SK-N-SH (cell line): Measurements from ENCODE around the gene IDH3G. TPM values are rescaled to one million over a fixed set of nuclear protein-coding genes. Genes with fewer than 3 reads are reported as not detected.

Source experiments
- CTCF ChIA-PET: fragments of 300-600, 350-600 bp; formaldehyde crosslinking; extraction: SDS; loops from one replicate; lab custom pipeline; 2021; lab: Yijun Ruan, JAX
- POLR2A ChIA-PET: fragments of 350-600 bp; sonication (Branson Sonifier 250); formaldehyde crosslinking; extraction: SDS; loops from one replicate; lab custom pipeline; 2020; ENCODE audit warnings: antibody characterized with exemption, inconsistent platforms; lab: Yijun Ruan, JAX
- DNase-seq: peaks from one replicate; pipeline ENCODE4 v3.0.0; 2012
- H2AFZ ChIP-seq: fragments of 200-600 bp; sonication (generic); 2 replicates; pipeline ENCODE4 v1.8.1; 2016; ENCODE audit warnings: antibody characterized with exemption, mild to moderate bottlenecking, low read depth
- H3F3A ChIP-seq: fragments of 200-600 bp; sonication (generic); replicated peaks from 2 replicates; pipeline ENCODE3; 2016; ENCODE audit warnings: antibody characterized with exemption, mild to moderate bottlenecking; ENCODE audit not compliant: insufficient read depth
- H3K27ac ChIP-seq, 2 experiments: fragments of 200-500 bp in 1 of 2; fragments of 200-600 bp in 1 of 2; sonication (Bioruptor generic) in 1 of 2; sonication (generic), shearing (Covaris generic) in 1 of 2; 2 replicates each; pipeline versions ENCODE4 v1.5.1 to v1.6.1; 2014 to 2016; ENCODE audit warnings: low read depth in 2 of 2, inconsistent platforms in 1 of 2, low read length in 1 of 2, mild to moderate bottlenecking in 1 of 2, mixed read lengths in 1 of 2
- H3K27me3 ChIP-seq: fragments of 200-600 bp; sonication (generic), shearing (Covaris generic); 2 replicates; pipeline ENCODE4 v1.6.1; 2016; ENCODE audit warnings: mixed run types; ENCODE audit not compliant: insufficient read depth
- H3K36me3 ChIP-seq, 2 experiments: fragments of 200-500 bp in 1 of 2; fragments of 200-600 bp in 1 of 2; sonication (Bioruptor generic) in 1 of 2; sonication (generic) in 1 of 2; replicated peaks in 1 of 2; 2 replicates each; pipeline versions ENCODE3 to v1.5.1; 2014 to 2016; ENCODE audit warnings: low read length in 1 of 2, mild to moderate bottlenecking in 1 of 2; ENCODE audit not compliant: insufficient read depth in 2 of 2, control insufficient read depth in 1 of 2
- H3K4me1 ChIP-seq, 2 experiments: fragments of 200-500 bp in 1 of 2; fragments of 200-600 bp in 1 of 2; sonication (Bioruptor generic) in 1 of 2; sonication (generic), shearing (Covaris generic) in 1 of 2; 2 replicates each; pipeline versions ENCODE4 v1.5.1 to v1.6.1; 2014 to 2016; ENCODE audit warnings: low read depth in 1 of 2, low read length in 1 of 2, mixed run types in 1 of 2; ENCODE audit not compliant: insufficient read depth in 2 of 2, control insufficient read depth in 1 of 2
- H3K4me2 ChIP-seq: fragments of 200-600 bp; sonication (generic), shearing (Covaris generic); 2 replicates; pipeline ENCODE4 v1.6.1; 2017; ENCODE audit warnings: mixed run types
- H3K4me3 ChIP-seq, 2 experiments: fragments of 200-500 bp in 1 of 2; fragments of 200-600 bp in 1 of 2; sonication (Bioruptor generic) in 1 of 2; sonication (generic), shearing (Covaris generic) in 1 of 2; 2 replicates each; pipeline versions ENCODE4 v1.5.1 to v1.8.1; 2014 to 2016; ENCODE audit warnings: low read depth in 2 of 2, inconsistent platforms in 1 of 2, low read length in 1 of 2, mild to moderate bottlenecking in 1 of 2, mixed read lengths in 1 of 2, moderate library complexity in 1 of 2
- H3K79me2 ChIP-seq: fragments of 200-600 bp; sonication (generic); 2 replicates; pipeline ENCODE4 v1.8.1; 2017; ENCODE audit warnings: mild to moderate bottlenecking; ENCODE audit not compliant: insufficient read depth
- H3K9ac ChIP-seq: fragments of 200-600 bp; sonication (generic); 2 replicates; pipeline ENCODE4 v1.6.1; 2017; ENCODE audit warnings: mixed run types
- H3K9me2 ChIP-seq: fragments of 200-600 bp; sonication (generic); 2 replicates; pipeline ENCODE4 v1.6.1; 2017; ENCODE audit warnings: mixed run types
- H3K9me3 ChIP-seq: fragments of 200-600 bp; sonication (generic); 2 replicates; pipeline ENCODE4 v1.6.1; 2017; ENCODE audit warnings: mixed run types, mild to moderate bottlenecking, moderate library complexity
- H4K20me1 ChIP-seq: fragments of 200-600 bp; sonication (generic); 2 replicates; pipeline ENCODE4 v1.6.1; 2017; ENCODE audit warnings: mild to moderate bottlenecking, mixed run types; ENCODE audit not compliant: insufficient read depth
- CHD2 ChIP-seq: fragments of 150-350 bp; IDR thresholded peaks from 2 replicates; pipeline ENCODE4 v1.6.1; 2018; ENCODE audit warnings: low read length; ENCODE audit not compliant: partially characterized antibody
- CTCF ChIP-seq: fragments of 200-600 bp; sonication (generic); IDR thresholded peaks from 2 replicates; pipeline ENCODE4 v1.6.1; 2017; ENCODE audit warnings: antibody characterized with exemption, mild to moderate bottlenecking, moderate library complexity
- EP300 ChIP-seq, 2 experiments: IDR thresholded peaks; 2 replicates each; pipeline versions ENCODE4 v1.4.0 to v1.6.1; 2012; ENCODE audit warnings: borderline replicate concordance in 1 of 2, low read depth in 1 of 2, low read length in 1 of 2
- EZH2phosphoT487 ChIP-seq: fragments of 200-600 bp; sonication (generic); IDR thresholded peaks from 2 replicates; pipeline ENCODE4 v1.6.1; 2017; ENCODE audit warnings: low read depth, mixed run types, mild to moderate bottlenecking, antibody characterized with exemption, moderate library complexity, borderline replicate concordance
- FOXJ3 ChIP-seq: sonication (generic); formaldehyde crosslinking; IDR thresholded peaks from 2 replicates; pipeline ENCODE4 v1.5.1; 2020; ENCODE audit warnings: mild to moderate bottlenecking, missing genetic modification reagents
- GABPA ChIP-seq: IDR thresholded peaks from 2 replicates; pipeline ENCODE4 v1.4.0; 2012; ENCODE audit warnings: low read depth, mild to moderate bottlenecking
- JUND ChIP-seq: IDR thresholded peaks from 2 replicates; pipeline ENCODE4 v1.4.0; 2012
- MAX ChIP-seq: IDR thresholded peaks from 2 replicates; pipeline ENCODE4 v1.4.0; 2012; ENCODE audit warnings: low read depth
- MEF2A ChIP-seq: IDR thresholded peaks from 2 replicates; pipeline ENCODE4 v1.4.0; 2012; ENCODE audit warnings: low read depth, borderline replicate concordance
- MXI1 ChIP-seq: IDR thresholded peaks from 2 replicates; pipeline ENCODE4 v1.6.1; 2012; ENCODE audit warnings: mild to moderate bottlenecking, low read depth, low read length, improper control_type of control experiment
- PBX3 ChIP-seq: IDR thresholded peaks from 2 replicates; pipeline ENCODE4; 2012
- POLR2AphosphoS5 ChIP-seq: IDR thresholded peaks from 2 replicates; pipeline ENCODE4 v1.6.1; 2012; ENCODE audit warnings: low read depth, low read length
- RCOR1 ChIP-seq: fragments of 150-350 bp; IDR thresholded peaks from 2 replicates; pipeline ENCODE4 v1.6.1; 2017; ENCODE audit warnings: antibody characterized with exemption, low read length
- RFX5 ChIP-seq: IDR thresholded peaks from 2 replicates; pipeline ENCODE4 v1.6.1; 2012; ENCODE audit warnings: mild to moderate bottlenecking, improper control_type of control experiment, low read length
- RXRA ChIP-seq: IDR thresholded peaks from 2 replicates; pipeline ENCODE4 v1.4.0; 2012; ENCODE audit warnings: low read depth, mild to moderate bottlenecking, borderline replicate concordance
- SMC3 ChIP-seq: IDR thresholded peaks from 2 replicates; pipeline ENCODE4 v1.6.1; 2012; ENCODE audit warnings: low read depth, low read length, improper control_type of control experiment
- TCF12 ChIP-seq: IDR thresholded peaks from 2 replicates; pipeline ENCODE4 v1.4.0; 2012
- ZBTB33 ChIP-seq: IDR thresholded peaks from 2 replicates; pipeline ENCODE4 v1.4.0; 2012; ENCODE audit warnings: low read depth, borderline replicate concordance
- WGBS: methylation state at CpG from one replicate; pipeline ENCODE4 v1.1.6; 2017; ENCODE audit warnings: low lambda C conversion rate; 5-methylcytosine and 5-hydroxymethylcytosine counted together
- polyA plus RNA-seq, 3 experiments: library from polyadenylated mRNA; depleted of rRNA; stranded (reverse); fragments of >200 nt; gene quantifications; 2 replicates each; pipeline ENCODE4 v1.2.3, GENCODE V29; 2012
- TF ChIP-seq, protein P1 (sequence below): IDR thresholded peaks from 2 replicates; pipeline ENCODE4 v1.6.1; 2012; ENCODE audit warnings: mild to moderate bottlenecking, low read depth, low read length, moderate library complexity

The IDH3G gene
- polyA plus RNA-seq, 1 of the 3 experiments (the other 2 are of a cell fraction), result 107 TPM

DNA sequence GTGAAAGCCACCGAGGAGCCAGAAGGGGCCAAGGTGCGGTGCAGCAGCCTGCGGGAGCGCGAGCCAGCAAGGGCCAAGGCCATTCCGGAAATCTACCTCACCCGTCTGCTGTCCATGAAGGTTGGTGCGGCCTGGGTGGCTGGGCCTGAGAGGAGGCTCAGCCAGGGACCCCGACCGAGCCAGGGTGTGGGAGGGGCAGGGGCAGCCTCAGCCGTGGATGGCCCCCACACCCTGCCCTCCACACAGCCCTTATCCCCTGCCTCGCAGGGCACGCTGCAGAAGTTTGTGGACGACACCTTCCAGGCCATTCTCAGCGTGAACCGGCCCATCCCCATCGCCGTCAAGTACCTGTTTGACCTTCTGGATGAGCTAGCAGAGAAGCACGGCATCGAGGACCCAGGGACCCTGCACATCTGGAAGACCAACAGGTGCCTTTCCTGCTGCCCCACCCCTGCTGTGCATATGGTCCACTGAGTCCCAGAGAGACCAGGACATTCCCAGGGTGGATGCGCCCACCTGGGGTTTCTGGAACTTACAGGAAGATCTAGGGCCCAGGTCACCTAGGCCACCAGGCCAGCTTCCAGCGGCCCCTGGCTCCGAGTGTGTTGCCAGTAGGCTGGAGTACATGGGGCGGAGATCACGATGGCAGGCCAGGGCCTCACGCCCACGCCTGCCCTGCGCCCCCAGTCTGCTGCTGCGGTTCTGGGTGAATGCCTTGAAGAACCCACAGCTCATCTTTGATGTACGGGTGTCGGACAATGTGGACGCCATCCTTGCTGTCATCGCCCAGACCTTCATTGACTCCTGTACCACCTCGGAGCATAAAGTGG lies 16.7 kb downstream of the IDH3G start (continued):
- TF ChIP-seq MAX (no peak), CHD2 (no peak), MXI1 (no peak), POLR2AphosphoS5 (no peak), PBX3 (no peak)
- TF ChIP-seq, all 33 proteins: peak for 0

DNA sequence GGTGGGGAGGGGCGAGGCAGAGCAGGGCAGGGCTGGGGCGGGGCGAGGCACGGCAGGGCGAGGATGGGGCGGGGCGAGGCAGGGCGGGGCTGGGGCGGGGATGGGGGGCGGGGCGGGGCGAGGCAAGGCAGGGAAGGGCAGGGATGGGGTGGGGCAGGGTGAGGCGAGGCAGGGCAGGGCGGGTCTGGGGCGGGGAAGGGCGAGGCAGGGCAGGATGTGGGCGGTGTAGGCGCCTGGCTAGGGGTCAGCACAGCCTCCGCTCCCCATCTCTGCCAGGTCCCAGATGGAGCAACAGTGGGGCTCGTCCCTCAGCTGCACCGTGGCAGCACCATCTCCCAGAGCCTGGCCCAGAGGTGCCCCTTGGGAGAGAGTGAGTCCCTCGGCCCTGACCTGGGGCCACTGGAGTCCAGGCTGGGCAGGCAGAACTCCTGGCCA lies 17.5 kb downstream of the IDH3G start:
- 59% methylated on average over 16 of the region's 22 CpGs for WGBS
- Histone ChIP-seq H2AFZ (no peak overlapping the region), H3K9me3 (no peaks in the 10 kb centered on the region), H3K79me2 (no peaks in the 10 kb centered on the region), H4K20me1 (no peaks in the 10 kb centered on the region), H3K4me1 (peaks cover 0 to 7% of the 10 kb centered on the region in 2 experiments; a peak in 1 of 4 replicates), H3K36me3 (no peaks in the 10 kb centered on the region), H3K9me2 (no peaks in the 10 kb centered on the region), H3K4me2 (no peak overlapping the region), H3K27me3 (0 out of 2 replicates have a peak, but pooled peaks cover 4% of the 10 kb centered on the region), H3K9ac (no peak overlapping the region), H3K27ac (no peak overlapping the region), H3F3A (no peaks in the 10 kb centered on the region), H3K4me3 (no peak overlapping the region)
- DNase-seq, result no peak
- TF ChIP-seq, protein P1, sequence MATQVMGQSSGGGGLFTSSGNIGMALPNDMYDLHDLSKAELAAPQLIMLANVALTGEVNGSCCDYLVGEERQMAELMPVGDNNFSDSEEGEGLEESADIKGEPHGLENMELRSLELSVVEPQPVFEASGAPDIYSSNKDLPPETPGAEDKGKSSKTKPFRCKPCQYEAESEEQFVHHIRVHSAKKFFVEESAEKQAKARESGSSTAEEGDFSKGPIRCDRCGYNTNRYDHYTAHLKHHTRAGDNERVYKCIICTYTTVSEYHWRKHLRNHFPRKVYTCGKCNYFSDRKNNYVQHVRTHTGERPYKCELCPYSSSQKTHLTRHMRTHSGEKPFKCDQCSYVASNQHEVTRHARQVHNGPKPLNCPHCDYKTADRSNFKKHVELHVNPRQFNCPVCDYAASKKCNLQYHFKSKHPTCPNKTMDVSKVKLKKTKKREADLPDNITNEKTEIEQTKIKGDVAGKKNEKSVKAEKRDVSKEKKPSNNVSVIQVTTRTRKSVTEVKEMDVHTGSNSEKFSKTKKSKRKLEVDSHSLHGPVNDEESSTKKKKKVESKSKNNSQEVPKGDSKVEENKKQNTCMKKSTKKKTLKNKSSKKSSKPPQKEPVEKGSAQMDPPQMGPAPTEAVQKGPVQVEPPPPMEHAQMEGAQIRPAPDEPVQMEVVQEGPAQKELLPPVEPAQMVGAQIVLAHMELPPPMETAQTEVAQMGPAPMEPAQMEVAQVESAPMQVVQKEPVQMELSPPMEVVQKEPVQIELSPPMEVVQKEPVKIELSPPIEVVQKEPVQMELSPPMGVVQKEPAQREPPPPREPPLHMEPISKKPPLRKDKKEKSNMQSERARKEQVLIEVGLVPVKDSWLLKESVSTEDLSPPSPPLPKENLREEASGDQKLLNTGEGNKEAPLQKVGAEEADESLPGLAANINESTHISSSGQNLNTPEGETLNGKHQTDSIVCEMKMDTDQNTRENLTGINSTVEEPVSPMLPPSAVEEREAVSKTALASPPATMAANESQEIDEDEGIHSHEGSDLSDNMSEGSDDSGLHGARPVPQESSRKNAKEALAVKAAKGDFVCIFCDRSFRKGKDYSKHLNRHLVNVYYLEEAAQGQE, result no peak
- TF ChIP-seq POLR2AphosphoS5, result no peak
- TF ChIP-seq TCF12, result no peak
- no peak for TF ChIP-seq JUND
- TF ChIP-seq EZH2phosphoT487, result no peak
- no peak for TF ChIP-seq MEF2A
- TF ChIP-seq ZBTB33, result no peak
- TF ChIP-seq GABPA, result no peak
- no peak for TF ChIP-seq EP300 (IDR thresholded peaks at IDR 0.05; ENCODE audit: borderline replicate concordance in 1 of 2, low read depth in 1 of 2, low read length in 1 of 2)
- no peak for TF ChIP-seq RCOR1
- no peak for TF ChIP-seq FOXJ3 (CRISPR knock-in tag)
- TF ChIP-seq RFX5, result no peak
- no peak for TF ChIP-seq SMC3
- TF ChIP-seq RXRA, result no peak
- TF ChIP-seq CTCF, result no peak
- TF ChIP-seq MXI1, result no peak
- ChIA-PET CTCF (no interaction called here), POLR2A (no interaction called here)
